GM18498 (cell line): ENCODE data around the gene POF1B.
A peak's percentile ranks its signal among the peaks of the same experiment; 100 is the strongest.
"Not testable (repeated sequence)": the region's sequence is repeated elsewhere in the genome, so short reads cannot be mapped to it uniquely, and the experiment has no call there.

ENCODE experiments used
- ATAC-seq: cut with Tn5 transposase; IDR thresholded peaks from one replicate; pipeline ENCODE4 v1.9.1; 2021; ENCODE audit warnings: mild to moderate bottlenecking, moderate library complexity; ENCODE audit not compliant: unreplicated experiment

The POF1B gene

GRCh38 chrX:85379174-85379907 lies at the start of gene POF1B:
POF1B (minus strand) TSS chrX:85379665; CDS start chrX:85379454, 211 bp downstream.
- ATAC-seq = no peak

DNA sequence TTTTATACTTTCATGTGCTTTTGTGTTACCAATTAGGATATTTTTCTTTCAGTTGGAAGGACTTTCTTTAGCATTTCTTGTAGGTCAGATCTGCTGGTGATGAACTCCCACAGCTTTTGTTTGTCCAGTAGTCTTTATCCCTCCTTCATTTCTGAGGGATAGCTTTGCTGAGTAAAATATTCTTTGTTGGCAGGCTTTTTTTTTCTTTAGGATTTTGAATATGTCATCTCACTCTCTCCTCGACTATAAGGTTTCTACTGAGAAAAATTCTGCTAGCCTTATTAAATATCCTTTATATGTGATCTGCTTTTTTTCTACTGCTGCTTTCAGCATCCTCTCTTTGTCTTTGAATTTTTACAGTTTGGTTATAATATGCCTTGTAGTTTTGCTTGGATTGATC lies 49.6 kb upstream of the POF1B start:
- ATAC-seq = no peak

DNA sequence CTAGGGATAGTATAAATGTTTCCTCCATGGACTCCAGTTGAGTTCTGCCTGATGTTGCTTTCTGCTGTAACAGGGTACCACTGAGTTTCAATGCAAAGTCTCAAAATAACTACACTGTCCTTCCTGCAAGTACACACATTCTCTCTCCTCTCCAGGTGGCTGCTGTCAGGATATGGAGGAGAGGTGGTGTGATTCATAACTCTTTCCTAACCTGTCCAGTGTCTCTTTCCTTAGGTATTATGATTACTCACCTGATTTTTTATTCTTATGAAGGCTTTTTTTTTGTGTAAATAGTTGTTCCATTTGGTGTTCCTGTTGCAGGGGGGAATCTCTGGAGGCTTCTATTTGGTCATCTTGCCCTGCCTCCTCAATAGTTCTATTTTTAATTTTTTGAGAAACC lies 39.8 kb upstream of the POF1B start:
- ATAC-seq = no peak

DNA sequence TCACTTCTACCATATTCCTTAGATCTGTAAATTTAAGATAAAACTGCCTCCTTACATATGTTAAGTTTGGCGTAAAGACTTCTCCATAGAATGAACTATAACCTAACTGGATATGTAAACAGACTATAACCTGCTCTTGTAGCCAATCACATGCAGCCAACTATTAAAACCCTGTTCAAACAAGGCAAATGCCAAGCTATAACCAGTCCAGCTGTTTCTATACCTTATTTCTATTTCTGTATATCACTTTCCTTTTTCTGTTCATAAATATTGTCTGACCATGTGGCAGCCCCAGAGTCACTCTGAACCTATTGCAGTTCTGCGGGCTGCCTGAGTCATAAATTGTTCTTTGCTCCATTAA lies 12.4 kb upstream of the POF1B start:
- no peak for ATAC-seq

DNA sequence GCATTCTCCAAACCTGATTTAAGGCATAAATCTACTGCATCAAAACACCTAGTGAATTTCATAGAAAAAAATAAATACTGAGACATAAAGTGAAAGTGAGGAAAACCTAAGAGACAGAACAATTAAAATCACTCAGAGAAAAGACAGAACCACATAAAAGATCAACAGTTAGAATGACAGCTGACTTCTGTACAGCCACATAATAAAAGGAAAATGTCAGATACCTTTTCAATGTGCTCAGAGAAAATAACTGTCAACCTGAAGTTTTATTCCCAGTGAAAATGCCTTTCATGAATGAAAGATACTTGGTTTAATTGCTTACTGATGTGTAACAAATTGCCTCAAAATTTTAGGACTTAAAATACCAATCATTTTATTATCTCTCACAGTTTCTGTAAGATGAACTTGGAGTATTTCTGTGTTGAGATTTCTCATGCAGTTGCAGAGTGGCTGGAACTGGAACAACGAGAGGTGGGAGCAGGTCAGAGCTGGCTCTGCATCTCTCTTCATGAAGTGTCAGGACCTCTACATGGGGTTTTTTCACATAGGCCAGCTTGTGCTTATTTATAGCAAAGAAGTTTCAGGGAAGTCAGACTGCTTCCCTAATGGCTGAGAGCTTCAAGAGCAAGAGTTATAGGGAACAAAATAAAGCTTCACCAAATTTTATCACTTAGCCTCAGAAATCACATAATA lies 11.9 kb upstream of the POF1B start:
- ATAC-seq = no peak

DNA sequence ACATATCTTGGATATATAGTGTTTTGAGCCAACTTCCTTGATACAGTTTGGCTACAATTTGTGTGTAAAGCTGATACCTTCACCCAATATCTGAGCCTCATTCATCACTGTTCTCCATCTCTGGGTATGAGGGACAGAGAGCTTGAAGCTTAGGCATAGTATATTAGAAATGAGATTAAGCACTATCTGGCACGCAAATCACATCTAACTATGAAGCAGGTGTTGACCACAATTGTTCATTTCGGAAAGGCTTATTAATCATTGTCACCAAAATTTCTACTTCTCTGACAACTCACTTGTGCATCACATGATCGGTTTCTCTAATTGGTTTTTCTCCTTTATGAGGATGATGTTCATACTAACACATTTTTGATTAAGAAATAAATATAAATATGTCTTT lies 2.1 kb upstream of the POF1B start:
- no peak for ATAC-seq

DNA sequence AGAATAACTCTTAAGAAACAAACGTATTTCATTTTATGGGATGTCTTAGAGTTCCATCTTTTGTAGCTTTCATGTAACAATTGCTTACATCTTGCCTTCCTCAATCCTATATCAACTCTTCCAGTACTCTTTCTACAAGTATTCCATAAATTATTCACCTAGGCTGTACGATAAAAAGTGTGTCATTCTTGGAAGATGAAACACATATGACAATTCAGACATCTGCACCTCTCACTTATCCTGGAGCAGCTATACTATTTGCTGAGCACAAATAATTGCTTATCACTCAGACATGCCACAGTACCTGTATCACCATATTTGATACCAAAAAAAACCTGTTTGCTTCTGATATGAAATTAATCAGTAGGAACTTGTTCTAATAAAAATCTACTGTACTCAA lies 1.0 kb downstream of the POF1B start:
- no peak for ATAC-seq

DNA sequence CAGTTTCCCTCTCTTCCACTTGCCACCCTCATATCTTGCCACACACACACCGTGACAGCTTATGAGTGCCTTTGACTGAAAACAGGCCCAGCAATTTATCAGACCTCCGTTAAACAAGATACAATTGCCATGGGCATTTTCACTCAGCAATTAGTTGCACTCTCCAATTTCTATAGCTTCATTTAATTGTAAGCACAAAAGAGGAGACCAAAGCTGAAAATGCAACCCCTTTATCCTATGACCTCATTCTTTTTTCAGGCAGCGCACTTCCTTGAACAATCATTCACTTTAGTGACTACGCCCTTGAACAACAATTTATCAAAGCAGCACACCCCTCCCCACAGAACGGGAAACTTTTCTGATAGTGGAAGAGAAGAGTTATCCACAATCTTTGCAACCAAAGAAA lies 4.1 kb downstream of the POF1B start:
- ATAC-seq = no peak

GRCh38 chrX:85365370-85365995 lies 14.0 kb downstream of the POF1B start:
- no peak for ATAC-seq

- no peak for ATAC-seq
Measured at GRCh38 chrX:85359051-85359450, 20.4 kb downstream of the POF1B start.

GRCh38 chrX:85345523-85345922 lies 33.9 kb downstream of the POF1B start:
- ATAC-seq = no peak

- ATAC-seq = no peak
Measured at GRCh38 chrX:85327060-85327333, 52.5 kb downstream of the POF1B start.

- no peak for ATAC-seq
Measured at GRCh38 chrX:85326234-85327059, 53.0 kb downstream of the POF1B start.

GRCh38 chrX:85311348-85311747 lies 68.1 kb downstream of the POF1B start:
- not testable (repeated sequence) for ATAC-seq

DNA sequence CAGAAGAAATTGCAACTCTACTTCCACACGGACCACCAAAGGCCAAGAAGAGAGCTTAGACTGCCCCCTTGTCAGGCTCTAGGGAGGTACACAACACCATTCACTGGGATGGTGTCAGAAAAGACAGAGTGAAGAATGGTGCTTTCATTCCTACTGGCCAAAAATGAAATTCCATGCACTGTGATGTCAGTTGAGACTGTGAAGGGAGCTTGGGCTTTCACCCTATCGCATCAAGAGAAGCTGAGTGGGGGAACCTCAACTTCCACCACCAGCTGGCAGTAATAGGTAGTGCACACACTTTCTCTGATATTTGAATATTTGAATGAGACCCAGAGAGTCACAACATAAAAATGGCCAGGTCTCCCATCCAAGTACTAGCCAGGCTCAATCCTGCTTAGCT lies 69.7 kb downstream of the POF1B start:
- no peak for ATAC-seq

GRCh38 chrX:85303544-85303943 lies 75.9 kb downstream of the POF1B start:
- no peak for ATAC-seq

- no peak for ATAC-seq
Measured at GRCh38 chrX:85288992-85289723, 90.3 kb downstream of the POF1B start.

GRCh38 chrX:85285286-85285685 lies 94.2 kb downstream of the POF1B start:
- not testable (repeated sequence) for ATAC-seq

DNA sequence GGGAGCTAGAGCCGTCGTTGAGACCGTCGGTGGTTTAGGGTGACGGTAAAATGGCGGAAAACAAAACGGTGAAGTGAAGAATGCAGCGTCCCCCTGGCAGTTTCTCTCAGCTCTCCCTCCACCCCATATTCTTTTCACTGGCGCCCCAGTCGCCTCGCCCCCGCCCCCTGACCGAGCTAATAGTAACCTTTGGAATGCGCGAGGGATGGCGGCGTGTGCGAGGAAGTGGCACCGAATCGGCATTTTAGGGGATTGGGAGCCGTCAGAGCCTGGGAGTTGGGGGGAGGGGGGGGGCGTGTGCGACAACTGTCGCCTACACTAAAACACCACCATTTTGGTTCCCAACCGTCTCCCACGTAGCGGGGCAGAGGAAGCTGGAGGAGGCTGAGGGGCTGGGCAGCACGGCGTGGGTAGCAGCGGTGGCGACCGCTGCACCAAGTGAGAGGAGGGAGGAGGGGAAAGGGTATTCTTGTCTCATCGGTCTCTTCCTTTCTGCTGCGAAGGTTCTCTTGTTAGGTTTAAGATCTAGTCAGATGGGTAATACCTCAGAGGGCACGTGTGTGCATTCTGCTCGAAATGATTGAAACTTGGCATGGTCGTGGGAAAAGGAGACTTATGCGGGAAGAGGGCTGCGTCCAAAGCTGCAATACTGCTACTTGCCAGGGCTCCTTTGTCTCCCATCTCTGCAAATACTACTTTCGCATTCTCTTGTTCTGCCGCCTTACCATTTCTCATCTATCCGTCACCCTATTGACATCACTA lies 134.8 kb downstream of the POF1B start:
- ATAC-seq = peak; percentile 58
